ENCODE data around the gene BGLAP.

- no peak for TF ChIP-seq POLR2A (IDR thresholded peaks at IDR 0.05)
- TF ChIP-seq CTCF (IDR thresholded peaks at IDR 0.05) = no peak
Measured at GRCh38 chr1:156226116-156226538, 15.9 kb upstream of the BGLAP start.

Measured in uterus (tissue), 2 donors.